ENCODE results near the gene GLRX.

DNA sequence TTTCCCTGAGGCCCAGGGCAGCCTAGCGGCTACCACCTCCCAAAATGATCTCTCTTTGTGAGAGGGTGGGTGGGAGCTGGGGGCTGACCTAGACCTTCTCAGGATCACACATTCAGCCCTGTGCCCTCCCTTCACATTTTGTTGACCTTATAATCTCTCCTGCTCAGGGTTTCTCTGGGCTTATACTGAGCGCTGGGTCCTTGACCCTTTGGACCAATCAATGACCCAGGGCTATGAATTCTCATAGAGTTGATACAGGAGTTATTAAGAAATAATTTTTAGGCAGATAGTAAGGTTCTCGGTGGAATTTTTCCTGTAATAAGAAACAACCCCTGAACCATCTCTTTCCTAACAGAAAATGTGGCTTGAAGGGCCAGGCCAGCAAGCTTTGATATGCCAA, 22.0 kb downstream of the GLRX start:
- TF ChIP-seq EZH2 (IDR thresholded peaks at IDR 0.05; ENCODE audit: low read length, missing control alignments) (no peak), CTCF (conservative IDR thresholded peaks at IDR 0.05 in 1 of 2, IDR thresholded peaks at IDR 0.05 in 1 of 2; ENCODE audit: low read depth in 1 of 2, low read length in 2 of 2) (no peak)
